T-helper 22 cell (primary cell): Measurements from ENCODE around the gene ZPBP.
"Not testable (repeated sequence)": the region's sequence is repeated elsewhere in the genome, so short reads cannot be mapped to it uniquely, and the experiment has no call there.

Experiments used
- DNase-seq: peaks from one replicate; pipeline ENCODE4 v3.0.0-alpha.2; 2020; ENCODE audit warnings: low read depth

Gene ZPBP

GRCh38 chr7:50092579-50093491 lies at the start of gene ZPBP:
ZPBP (minus strand) TSS chr7:50093246; CDS start chr7:50093194, 52 bp downstream.
- DNase-seq = peak; percentile 9

DNA sequence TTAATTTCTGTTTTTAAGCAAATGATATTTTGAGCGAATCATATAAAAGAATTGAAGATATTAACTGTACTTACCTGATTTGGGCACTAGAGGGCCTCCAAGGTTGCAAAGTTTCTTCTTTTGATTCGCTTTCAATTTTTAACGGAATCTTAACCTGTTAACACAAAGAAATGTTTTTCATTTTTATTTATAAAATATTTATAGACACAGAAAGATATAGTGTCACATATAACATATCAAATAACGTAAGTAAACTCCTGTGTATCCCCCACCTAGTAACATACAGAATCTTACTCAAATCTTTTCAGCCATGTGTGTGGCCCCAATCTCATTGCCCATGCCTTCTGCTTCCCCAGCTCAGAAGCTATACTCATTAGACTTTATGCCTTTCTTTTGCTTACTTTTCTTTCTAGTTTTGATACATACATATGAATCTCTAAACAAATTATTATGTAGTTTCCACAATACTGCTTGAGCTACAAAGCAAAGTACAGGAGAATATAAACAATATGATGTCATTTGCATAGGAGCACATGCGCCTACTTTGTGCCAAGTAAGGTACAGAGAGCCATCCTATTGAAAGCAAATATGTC lies 49.5 kb upstream of the ZPBP start:
- no peak for DNase-seq

GRCh38 chr7:50141854-50142253 lies 48.8 kb upstream of the ZPBP start:
- DNase-seq = no peak

DNA sequence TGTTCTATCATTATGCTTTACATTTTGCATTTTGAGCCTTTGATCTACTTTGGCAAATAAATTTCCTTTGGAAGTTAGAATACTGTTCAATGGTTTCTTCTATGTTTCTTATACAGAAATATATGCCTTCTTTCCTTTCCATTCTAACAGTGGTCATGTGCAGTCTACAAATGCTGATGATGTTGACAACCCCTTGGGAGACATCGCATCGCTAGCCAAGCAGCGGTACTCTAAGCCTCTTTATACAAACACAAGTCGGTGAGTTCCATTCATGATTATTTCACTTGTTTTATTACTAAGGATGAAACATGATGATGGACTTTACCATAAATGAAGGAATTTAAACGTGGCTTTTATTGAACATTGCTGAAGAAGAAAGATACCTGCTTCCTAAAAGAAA lies 48.1 kb upstream of the ZPBP start:
- no peak for DNase-seq

DNA sequence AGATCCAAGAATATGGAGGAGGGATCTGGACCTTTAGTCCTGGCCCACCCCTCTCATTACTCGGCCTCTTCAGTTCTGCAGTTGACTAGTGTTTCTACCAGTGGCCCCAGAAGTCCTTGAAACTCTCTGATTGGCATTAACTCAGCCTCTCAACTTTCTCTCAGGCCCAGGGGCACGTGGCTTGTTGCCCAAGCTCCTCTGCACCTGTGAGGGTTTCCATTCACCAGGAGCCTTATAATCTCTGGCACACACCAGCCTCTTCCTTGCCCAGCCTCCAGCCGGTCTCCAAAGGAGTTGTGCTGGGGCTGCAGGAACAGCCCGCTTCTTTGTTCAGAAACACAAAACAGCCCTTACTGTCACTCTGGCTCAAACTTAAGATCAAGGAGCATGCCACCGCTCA lies 47.6 kb upstream of the ZPBP start:
- DNase-seq = no peak

- DNase-seq = no peak
Observed at GRCh38 chr7:50138101-50138500, 45.1 kb upstream of the ZPBP start.

- no peak for DNase-seq
Observed at GRCh38 chr7:50125766-50126165, 32.7 kb upstream of the ZPBP start.

GRCh38 chr7:50121286-50121685 lies 28.2 kb upstream of the ZPBP start:
- DNase-seq = no peak

DNA sequence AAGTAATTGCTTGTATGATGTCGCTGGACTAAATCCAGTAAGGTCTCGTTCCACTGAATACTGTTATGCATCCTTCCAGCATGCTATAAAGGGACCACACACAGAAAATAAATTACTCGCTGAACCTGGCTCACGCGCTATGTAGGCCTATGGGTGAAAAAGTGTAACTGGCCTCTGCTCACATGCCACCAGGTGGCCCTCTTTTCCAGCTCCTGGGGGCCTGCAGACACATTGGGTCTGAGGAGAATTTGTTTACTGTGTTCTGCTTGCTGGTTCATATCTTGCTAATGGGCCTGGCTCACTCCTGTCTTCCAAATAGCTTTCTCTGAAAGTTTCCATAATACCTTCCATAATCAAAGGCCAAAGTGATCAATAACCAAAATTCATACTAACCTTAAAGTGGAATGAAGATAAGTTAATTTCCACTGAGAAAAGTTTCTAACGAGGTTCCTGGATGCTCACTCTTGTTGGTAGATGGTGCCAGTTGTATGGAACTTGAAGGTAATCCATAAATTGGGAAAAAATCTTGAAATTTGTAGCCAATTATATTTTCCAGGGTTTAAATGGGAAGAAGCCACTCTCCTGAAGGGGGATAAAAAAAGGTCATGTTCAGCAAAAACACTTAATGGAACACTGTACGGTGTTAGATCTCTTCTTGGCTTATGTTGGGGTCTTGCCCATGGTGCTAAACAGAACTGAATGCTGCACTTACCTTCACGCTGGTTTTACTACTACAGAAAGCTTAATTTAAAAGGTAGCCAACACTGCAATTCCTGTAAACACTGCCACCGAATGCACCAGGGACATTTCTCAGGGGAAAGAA lies 27.0 kb upstream of the ZPBP start:
- DNase-seq = no peak

DNA sequence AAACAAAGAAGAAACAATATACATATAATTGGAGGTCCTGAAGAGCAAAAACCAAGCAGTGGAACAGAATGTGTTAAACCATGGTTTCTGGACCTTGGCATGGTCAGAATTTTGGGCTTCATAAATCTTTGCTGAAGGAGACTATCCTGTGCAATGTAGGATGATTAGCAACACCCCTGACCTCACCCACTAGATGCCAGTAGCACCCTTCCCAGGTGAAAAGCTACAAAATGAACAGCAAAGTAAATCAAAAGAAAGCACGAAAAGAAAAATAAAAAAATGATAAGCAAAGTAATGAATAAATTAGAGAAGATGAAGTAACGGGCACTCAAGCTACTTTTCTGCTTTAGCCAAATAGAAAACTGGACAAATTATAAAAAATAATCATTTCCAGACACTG lies 19.2 kb upstream of the ZPBP start:
- DNase-seq = no peak

GRCh38 chr7:50101873-50102272 lies 8.8 kb upstream of the ZPBP start:
- DNase-seq = no peak

DNA sequence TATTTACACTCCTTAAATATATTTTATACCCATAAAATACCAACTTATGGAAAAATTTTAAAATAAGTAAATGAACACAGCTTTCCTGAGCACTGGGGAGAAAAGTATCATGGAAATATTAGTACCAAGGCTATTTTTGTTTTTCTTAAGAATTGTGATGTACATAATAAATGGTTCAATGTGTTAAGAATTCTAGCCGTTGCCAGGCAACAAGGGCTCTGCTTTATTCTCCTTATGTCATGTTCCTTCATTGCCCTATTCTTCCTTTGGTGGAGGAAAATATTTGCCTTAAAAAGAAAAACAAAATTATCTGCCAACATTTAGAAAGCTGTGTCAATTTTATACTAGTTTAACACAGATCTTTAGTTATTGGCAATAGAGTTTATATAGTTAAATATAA lies 2.6 kb upstream of the ZPBP start:
- DNase-seq = no peak

DNA sequence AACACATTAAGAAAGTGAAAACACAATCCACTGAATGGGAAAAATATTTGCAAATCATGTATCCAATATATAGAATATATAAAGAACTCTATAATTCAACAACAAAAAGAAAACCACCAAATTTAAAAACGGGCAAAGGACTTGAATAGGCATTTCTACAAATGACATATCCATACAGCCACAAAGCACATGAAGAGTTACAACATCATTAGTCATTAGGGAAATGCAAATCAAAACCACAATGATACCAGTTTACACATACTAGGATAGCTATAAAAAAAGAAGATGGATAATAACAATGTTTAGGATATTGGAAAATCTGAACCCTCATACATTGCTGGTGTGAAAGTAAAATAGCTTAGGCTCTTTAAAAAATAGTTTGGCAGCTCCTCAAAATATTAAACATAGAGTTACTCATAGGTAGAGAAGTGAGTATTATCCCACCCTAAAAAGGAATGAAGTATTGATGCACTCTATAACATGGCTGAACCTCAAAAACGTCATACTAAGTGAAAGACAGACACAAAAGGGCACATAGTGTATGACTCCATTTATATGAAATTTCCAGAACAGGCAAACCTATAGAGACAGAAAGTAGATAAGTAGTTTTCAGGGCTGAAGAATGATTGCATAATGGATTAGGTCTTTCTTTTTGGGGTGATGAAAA lies 4.5 kb downstream of the ZPBP start:
- DNase-seq = no peak

GRCh38 chr7:50085344-50085743 lies 7.7 kb downstream of the ZPBP start:
- DNase-seq = no peak

- no peak for DNase-seq
Observed at GRCh38 chr7:50073093-50073492, 20.0 kb downstream of the ZPBP start.

DNA sequence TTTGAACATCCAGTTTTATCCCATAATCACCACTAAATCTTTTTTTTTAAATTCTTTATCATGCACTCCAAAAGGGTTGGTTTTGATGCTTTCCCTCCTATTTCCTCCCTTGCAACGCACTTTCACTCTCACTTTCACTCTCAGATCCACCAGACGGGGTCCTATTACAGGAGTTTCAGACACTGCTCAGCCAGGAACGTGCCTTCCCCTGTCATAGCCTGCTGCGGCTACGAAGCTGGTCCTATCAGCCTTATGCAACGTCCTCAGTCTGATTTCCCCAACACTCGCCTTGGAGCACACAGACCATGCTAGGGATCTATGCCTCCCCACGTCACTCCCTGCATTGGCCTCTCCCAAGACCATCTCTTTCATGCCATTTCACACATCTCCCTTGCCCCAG lies 23.4 kb downstream of the ZPBP start:
- DNase-seq = no peak

- no peak for DNase-seq
Observed at GRCh38 chr7:50068850-50069551, 24.0 kb downstream of the ZPBP start.

DNA sequence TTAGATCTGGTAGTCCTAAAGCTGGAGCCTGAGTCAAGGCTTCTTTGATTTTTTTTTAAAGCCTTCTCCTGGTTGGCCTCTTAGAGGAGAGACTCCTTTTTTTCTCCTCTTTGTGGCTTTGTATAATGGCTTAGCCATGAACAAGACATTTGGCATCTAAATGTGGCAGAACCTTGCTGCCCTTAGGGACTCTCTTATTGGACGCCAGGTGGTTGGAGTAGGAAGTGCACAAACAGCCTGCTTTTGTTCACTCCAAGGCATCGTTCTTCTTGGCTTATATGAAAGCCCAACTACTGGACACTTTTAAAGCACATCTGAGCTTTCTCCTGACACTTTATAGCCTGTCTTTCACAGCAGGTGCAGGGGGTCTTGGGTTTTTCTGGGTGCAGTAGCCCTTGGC lies 25.0 kb downstream of the ZPBP start:
- DNase-seq = no peak

DNA sequence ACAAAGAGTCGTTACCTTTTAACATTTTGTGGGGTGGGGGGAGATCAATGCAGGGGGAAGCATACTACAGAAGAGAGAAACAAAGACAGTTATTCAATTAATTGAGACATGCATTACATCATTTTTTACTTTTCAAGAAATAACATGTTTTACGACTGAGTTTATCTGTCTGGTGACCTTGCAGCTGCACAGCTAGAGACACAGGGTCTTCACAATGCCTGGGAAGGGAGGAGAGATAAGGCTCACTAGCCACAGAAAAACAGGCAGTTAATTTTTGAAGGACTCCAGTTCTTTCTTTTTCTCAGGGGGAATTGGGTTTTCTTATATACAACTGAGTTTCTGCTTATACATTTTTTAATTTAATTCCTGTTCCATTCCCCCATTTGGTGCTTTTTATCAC lies 30.1 kb downstream of the ZPBP start:
- DNase-seq = no peak

GRCh38 chr7:50056131-50056530 lies 36.9 kb downstream of the ZPBP start:
- no peak for DNase-seq

DNA sequence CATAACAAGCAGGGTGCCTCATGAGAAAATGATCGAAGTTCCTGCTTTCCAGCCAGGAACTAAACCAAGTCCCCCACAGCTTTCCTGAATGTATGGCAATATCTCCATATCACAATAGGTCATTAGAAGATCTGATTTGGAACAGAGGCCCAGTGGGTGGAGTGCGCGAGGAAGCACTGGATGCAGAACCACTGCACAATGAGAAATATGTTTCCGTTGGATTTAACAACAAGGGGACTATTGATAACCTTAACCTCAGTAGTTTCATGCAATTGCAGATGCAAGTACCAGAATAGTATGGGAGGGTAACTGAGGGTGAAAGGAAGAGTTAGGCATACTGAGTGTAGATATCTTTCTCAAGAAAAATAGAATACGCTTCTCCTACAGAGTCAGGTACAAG lies 45.3 kb downstream of the ZPBP start:
- DNase-seq = no peak

DNA sequence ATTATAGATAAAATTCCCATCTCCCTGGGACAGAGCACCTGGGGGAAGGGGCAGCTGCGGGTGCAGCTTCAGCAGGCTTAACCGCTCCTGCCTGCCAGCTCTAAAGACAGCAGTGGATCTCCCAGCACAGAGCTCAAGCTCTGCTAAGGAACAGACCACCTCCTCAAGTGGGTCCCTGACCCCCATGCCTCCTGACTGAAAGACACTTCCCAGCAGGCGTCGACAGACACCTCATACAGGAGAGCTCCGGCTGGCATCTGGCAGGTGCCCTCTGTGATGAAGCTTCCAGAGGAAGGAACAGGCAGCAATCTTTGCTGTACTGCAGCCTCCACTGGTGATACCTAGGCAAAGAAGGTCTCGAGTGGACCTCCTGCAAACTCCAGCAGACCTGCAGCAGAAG lies 51.9 kb downstream of the ZPBP start:
- not testable (repeated sequence) for DNase-seq
